Activated CD8-positive, alpha-beta memory T cell treated with anti-CD3 and anti-CD28 coated beads for 48 hours (primary cell): ENCODE data around the gene FRAT2.
"Not testable (repeated sequence)": the region's sequence is repeated elsewhere in the genome, so short reads cannot be mapped to it uniquely, and the experiment has no call there.

ENCODE experiments used
- DNase-seq, 3 experiments: peaks; one replicate each; pipeline ENCODE4 v3.0.0-alpha.2; 2020; ENCODE audit warnings: low read depth in 2 of 3, low spot score in 2 of 3

Gene FRAT2

GRCh38 chr10:97292097-97292861 is 42.2 kb downstream of the FRAT2 start, which contains the start of gene ARHGAP19:
TSS of gene ARHGAP19 (minus strand) at chr10:97292637. CDS start at chr10:97292627, 10 bp downstream.
- DNase-seq: peak; percentile 57 to 78 (median 77)

GRCh38 chr10:97291357-97292096 is 43.0 kb downstream of the FRAT2 start:
- DNase-seq: no peak

- DNase-seq: not testable (repeated sequence)
These were observed 43.8 kb downstream of the FRAT2 start for GRCh38 chr10:97290576-97291356.

- DNase-seq: not testable (repeated sequence)
These were observed 44.5 kb downstream of the FRAT2 start for GRCh38 chr10:97290076-97290475.
